WTC11 (cell line): ENCODE measurements around the gene ZXDA. TPM values are rescaled to one million over a fixed set of nuclear protein-coding genes. Genes with fewer than 3 reads are reported as not detected.

Experiments
- ATAC-seq: fragments of 200-7000 bp; cut with Tn5 transposase; 2 replicates; pipeline ENCODE4 v1.10.0; 2021; ENCODE audit warnings: mild to moderate bottlenecking, moderate library complexity
- CTCF ChIA-PET: fragments of 300-600 bp; sonication (Branson Sonifier 250); formaldehyde crosslinking; loops from one replicate; lab custom pipeline; 2021; ENCODE audit warnings: antibody characterized with exemption; lab: Charles Lee
- POLR2A ChIA-PET: fragments of 350-600 bp; sonication (Branson Sonifier 250); formaldehyde crosslinking; loops from one replicate; lab custom pipeline; 2021; ENCODE audit warnings: antibody characterized with exemption; lab: Charles Lee
- DNase-seq: peaks from one replicate; pipeline ENCODE4 v3.0.0; 2021; ENCODE audit warnings: low spot score
- H3K27ac Mint-ChIP-seq: 2 replicates; pipeline ENCODE4 v1.8.0; 2021; ENCODE audit warnings: mixed read lengths
- H3K27me3 Mint-ChIP-seq: 2 replicates; pipeline ENCODE4 v1.8.0; 2021; ENCODE audit warnings: low read depth, mild to moderate bottlenecking, moderate library complexity, mixed read lengths
- H3K36me3 Mint-ChIP-seq: 2 replicates; pipeline ENCODE4 v1.8.0; 2021; ENCODE audit warnings: mixed read lengths
- H3K4me1 Mint-ChIP-seq: 2 replicates; pipeline ENCODE4 v1.8.0; 2022; ENCODE audit warnings: mixed read lengths
- H3K4me3 Mint-ChIP-seq: 2 replicates; pipeline ENCODE4 v1.8.0; 2021; ENCODE audit warnings: mild to moderate bottlenecking, moderate library complexity, mixed read lengths
- H3K9me3 Mint-ChIP-seq: 2 replicates; pipeline ENCODE4 v1.8.0; 2021; ENCODE audit warnings: mixed read lengths
- CREB1 ChIP-seq: sonication (generic); formaldehyde crosslinking; IDR thresholded peaks from 2 replicates; pipeline ENCODE4 v1.8.0; 2023; ENCODE audit warnings: mild to moderate bottlenecking, missing genetic modification reagents
- CREM ChIP-seq: sonication (generic); formaldehyde crosslinking; IDR thresholded peaks from 2 replicates; pipeline ENCODE4 v1.8.1; 2022; ENCODE audit warnings: mild to moderate bottlenecking, missing genetic modification reagents, moderate library complexity
- ESRRA ChIP-seq: sonication (generic); formaldehyde crosslinking; IDR thresholded peaks from 2 replicates; pipeline ENCODE4 v1.8.1; 2022; ENCODE audit warnings: mild to moderate bottlenecking, missing genetic modification reagents, borderline replicate concordance
- GABPB1 ChIP-seq: sonication (generic); formaldehyde crosslinking; IDR thresholded peaks from 2 replicates; pipeline ENCODE4 v1.8.1; 2023; ENCODE audit warnings: mild to moderate bottlenecking, missing genetic modification reagents
- GTF2I ChIP-seq: fragments of 250-450 bp; sonication (Bioruptor Pico); conservative IDR thresholded peaks from 2 replicates; pipeline ENCODE4 v1.4.0; 2021; ENCODE audit warnings: mild to moderate bottlenecking
- HMGA2 ChIP-seq: fragments of 250-450 bp; sonication (Bioruptor Pico); IDR thresholded peaks from 2 replicates; pipeline ENCODE4 v1.4.0; 2021; ENCODE audit warnings: mild to moderate bottlenecking, moderate library complexity
- NFE2L1 ChIP-seq: sonication (generic); formaldehyde crosslinking; IDR thresholded peaks from 2 replicates; pipeline ENCODE4 v1.8.1; 2023; ENCODE audit warnings: missing genetic modification reagents
- PRRX2 ChIP-seq: fragments of 250-450 bp; sonication (Bioruptor Pico); IDR thresholded peaks from 2 replicates; pipeline ENCODE4 v1.8.0; 2021; ENCODE audit warnings: mild to moderate bottlenecking
- RELA ChIP-seq: sonication (generic); formaldehyde crosslinking; IDR thresholded peaks from 2 replicates; pipeline ENCODE4 v1.8.1; 2022; ENCODE audit warnings: missing genetic modification reagents, mild to moderate bottlenecking, borderline replicate concordance
- ZBTB21 ChIP-seq: sonication (generic); formaldehyde crosslinking; IDR thresholded peaks from 2 replicates; pipeline ENCODE4 v1.8.1; 2023; ENCODE audit warnings: mild to moderate bottlenecking, missing genetic modification reagents, borderline replicate concordance
- ZNF138 ChIP-seq: sonication (generic); formaldehyde crosslinking; conservative IDR thresholded peaks from 2 replicates; pipeline ENCODE4 v1.8.1; 2022; ENCODE audit warnings: mild to moderate bottlenecking, moderate library complexity, missing genetic modification reagents
- ZNF416 ChIP-seq: fragments of 250-450 bp; sonication (Bioruptor Pico); IDR thresholded peaks from 2 replicates; pipeline ENCODE4 v1.9.0; 2021; ENCODE audit warnings: mild to moderate bottlenecking, inconsistent platforms
- ZNF671 ChIP-seq: fragments of 250-450 bp; sonication (Bioruptor Pico); IDR thresholded peaks from 2 replicates; pipeline ENCODE4 v1.8.0; 2021; ENCODE audit warnings: mild to moderate bottlenecking
- total RNA-seq: library from RNA; stranded (reverse); gene quantifications from 3 replicates; pipeline ENCODE4 v1.2.3, GENCODE V29; 2021
- TF ChIP-seq, protein P1 (sequence below): fragments of 250-450 bp; sonication (Bioruptor Pico); IDR thresholded peaks from 2 replicates; pipeline ENCODE4 v1.9.0; 2021; ENCODE audit warnings: mild to moderate bottlenecking, borderline replicate concordance
- TF ChIP-seq, protein P2 (sequence below): sonication (generic); formaldehyde crosslinking; IDR thresholded peaks from 2 replicates; pipeline ENCODE4 v1.8.1; 2022; ENCODE audit warnings: low read depth, missing genetic modification reagents, borderline replicate concordance
- TF ChIP-seq, protein P3 (sequence below): sonication (generic); formaldehyde crosslinking; IDR thresholded peaks from 2 replicates; pipeline ENCODE4 v1.8.1; 2022; ENCODE audit warnings: low read depth, mild to moderate bottlenecking, moderate library complexity, missing genetic modification reagents, borderline replicate concordance
- TF ChIP-seq, protein P4 (sequence below): sonication (generic); formaldehyde crosslinking; IDR thresholded peaks from 2 replicates; pipeline ENCODE4 v1.8.0; 2023; ENCODE audit warnings: missing genetic modification reagents, mild to moderate bottlenecking, borderline replicate concordance
- TF ChIP-seq, protein P5 (sequence below): fragments of 250-450 bp; sonication (Bioruptor Pico); IDR thresholded peaks from 2 replicates; pipeline ENCODE4 v1.8.0; 2021; ENCODE audit warnings: mild to moderate bottlenecking
- TF ChIP-seq, protein P6 (sequence below): sonication (generic); formaldehyde crosslinking; IDR thresholded peaks from 2 replicates; pipeline ENCODE4 v1.8.0; 2022; ENCODE audit warnings: mild to moderate bottlenecking, missing genetic modification reagents

The ZXDA gene
- total RNA-seq, 1 experiment from 2014 or later: 3.2 TPM

DNA sequence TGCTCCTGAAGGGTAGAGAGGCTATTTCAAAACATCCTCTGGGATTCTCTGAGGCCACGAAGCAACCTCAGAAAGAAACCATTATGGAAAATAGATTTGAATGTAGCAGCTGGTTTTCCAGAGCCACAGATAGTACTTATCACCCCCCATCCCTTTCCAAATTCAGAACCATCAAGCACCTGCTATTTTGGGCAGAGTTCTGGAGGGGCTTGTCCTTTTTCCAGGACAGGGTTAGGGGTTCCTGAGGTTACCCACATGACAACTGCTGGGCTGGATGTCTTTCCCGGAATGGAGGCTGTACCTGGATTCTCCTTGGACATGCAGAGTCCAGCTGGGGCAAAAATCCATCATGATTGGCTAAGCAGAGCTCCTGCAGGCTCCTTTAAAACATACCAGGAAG is 22.0 kb upstream of the ZXDA start:
- Mint-ChIP-seq H3K27ac (no peak overlapping the region), H3K4me1 (peaks cover 4% of the 10 kb centered on the region), H3K36me3 (no peaks in the 10 kb centered on the region), H3K9me3 (no peaks in the 10 kb centered on the region; the same call in none of the 2 replicates), H3K4me3 (no peak overlapping the region), H3K27me3 (no peaks in the 10 kb centered on the region)
- ChIA-PET CTCF (no interaction called here), POLR2A (no interaction called here)
- TF ChIP-seq, protein P1, sequence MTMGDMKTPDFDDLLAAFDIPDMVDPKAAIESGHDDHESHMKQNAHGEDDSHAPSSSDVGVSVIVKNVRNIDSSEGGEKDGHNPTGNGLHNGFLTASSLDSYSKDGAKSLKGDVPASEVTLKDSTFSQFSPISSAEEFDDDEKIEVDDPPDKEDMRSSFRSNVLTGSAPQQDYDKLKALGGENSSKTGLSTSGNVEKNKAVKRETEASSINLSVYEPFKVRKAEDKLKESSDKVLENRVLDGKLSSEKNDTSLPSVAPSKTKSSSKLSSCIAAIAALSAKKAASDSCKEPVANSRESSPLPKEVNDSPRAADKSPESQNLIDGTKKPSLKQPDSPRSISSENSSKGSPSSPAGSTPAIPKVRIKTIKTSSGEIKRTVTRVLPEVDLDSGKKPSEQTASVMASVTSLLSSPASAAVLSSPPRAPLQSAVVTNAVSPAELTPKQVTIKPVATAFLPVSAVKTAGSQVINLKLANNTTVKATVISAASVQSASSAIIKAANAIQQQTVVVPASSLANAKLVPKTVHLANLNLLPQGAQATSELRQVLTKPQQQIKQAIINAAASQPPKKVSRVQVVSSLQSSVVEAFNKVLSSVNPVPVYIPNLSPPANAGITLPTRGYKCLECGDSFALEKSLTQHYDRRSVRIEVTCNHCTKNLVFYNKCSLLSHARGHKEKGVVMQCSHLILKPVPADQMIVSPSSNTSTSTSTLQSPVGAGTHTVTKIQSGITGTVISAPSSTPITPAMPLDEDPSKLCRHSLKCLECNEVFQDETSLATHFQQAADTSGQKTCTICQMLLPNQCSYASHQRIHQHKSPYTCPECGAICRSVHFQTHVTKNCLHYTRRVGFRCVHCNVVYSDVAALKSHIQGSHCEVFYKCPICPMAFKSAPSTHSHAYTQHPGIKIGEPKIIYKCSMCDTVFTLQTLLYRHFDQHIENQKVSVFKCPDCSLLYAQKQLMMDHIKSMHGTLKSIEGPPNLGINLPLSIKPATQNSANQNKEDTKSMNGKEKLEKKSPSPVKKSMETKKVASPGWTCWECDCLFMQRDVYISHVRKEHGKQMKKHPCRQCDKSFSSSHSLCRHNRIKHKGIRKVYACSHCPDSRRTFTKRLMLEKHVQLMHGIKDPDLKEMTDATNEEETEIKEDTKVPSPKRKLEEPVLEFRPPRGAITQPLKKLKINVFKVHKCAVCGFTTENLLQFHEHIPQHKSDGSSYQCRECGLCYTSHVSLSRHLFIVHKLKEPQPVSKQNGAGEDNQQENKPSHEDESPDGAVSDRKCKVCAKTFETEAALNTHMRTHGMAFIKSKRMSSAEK (CRISPR knock-in tag): no peak
- TF ChIP-seq CREB1 (CRISPR knock-in tag) (no peak), PRRX2 (no peak), ZNF138 (CRISPR knock-in tag) (no peak), ZNF671 (CRISPR knock-in tag) (no peak), RELA (CRISPR knock-in tag) (no peak), ZNF416 (CRISPR knock-in tag) (no peak), HMGA2 (CRISPR knock-in tag) (no peak)
- TF ChIP-seq, protein P2, sequence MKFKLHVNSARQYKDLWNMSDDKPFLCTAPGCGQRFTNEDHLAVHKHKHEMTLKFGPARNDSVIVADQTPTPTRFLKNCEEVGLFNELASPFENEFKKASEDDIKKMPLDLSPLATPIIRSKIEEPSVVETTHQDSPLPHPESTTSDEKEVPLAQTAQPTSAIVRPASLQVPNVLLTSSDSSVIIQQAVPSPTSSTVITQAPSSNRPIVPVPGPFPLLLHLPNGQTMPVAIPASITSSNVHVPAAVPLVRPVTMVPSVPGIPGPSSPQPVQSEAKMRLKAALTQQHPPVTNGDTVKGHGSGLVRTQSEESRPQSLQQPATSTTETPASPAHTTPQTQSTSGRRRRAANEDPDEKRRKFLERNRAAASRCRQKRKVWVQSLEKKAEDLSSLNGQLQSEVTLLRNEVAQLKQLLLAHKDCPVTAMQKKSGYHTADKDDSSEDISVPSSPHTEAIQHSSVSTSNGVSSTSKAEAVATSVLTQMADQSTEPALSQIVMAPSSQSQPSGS (CRISPR knock-in tag): no peak
- TF ChIP-seq, protein P3, sequence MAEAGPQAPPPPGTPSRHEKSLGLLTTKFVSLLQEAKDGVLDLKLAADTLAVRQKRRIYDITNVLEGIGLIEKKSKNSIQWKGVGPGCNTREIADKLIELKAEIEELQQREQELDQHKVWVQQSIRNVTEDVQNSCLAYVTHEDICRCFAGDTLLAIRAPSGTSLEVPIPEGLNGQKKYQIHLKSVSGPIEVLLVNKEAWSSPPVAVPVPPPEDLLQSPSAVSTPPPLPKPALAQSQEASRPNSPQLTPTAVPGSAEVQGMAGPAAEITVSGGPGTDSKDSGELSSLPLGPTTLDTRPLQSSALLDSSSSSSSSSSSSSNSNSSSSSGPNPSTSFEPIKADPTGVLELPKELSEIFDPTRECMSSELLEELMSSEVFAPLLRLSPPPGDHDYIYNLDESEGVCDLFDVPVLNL (CRISPR knock-in tag): no peak
- TF ChIP-seq, protein P4, sequence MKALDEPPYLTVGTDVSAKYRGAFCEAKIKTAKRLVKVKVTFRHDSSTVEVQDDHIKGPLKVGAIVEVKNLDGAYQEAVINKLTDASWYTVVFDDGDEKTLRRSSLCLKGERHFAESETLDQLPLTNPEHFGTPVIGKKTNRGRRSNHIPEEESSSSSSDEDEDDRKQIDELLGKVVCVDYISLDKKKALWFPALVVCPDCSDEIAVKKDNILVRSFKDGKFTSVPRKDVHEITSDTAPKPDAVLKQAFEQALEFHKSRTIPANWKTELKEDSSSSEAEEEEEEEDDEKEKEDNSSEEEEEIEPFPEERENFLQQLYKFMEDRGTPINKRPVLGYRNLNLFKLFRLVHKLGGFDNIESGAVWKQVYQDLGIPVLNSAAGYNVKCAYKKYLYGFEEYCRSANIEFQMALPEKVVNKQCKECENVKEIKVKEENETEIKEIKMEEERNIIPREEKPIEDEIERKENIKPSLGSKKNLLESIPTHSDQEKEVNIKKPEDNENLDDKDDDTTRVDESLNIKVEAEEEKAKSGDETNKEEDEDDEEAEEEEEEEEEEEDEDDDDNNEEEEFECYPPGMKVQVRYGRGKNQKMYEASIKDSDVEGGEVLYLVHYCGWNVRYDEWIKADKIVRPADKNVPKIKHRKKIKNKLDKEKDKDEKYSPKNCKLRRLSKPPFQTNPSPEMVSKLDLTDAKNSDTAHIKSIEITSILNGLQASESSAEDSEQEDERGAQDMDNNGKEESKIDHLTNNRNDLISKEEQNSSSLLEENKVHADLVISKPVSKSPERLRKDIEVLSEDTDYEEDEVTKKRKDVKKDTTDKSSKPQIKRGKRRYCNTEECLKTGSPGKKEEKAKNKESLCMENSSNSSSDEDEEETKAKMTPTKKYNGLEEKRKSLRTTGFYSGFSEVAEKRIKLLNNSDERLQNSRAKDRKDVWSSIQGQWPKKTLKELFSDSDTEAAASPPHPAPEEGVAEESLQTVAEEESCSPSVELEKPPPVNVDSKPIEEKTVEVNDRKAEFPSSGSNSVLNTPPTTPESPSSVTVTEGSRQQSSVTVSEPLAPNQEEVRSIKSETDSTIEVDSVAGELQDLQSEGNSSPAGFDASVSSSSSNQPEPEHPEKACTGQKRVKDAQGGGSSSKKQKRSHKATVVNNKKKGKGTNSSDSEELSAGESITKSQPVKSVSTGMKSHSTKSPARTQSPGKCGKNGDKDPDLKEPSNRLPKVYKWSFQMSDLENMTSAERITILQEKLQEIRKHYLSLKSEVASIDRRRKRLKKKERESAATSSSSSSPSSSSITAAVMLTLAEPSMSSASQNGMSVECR (CRISPR knock-in tag): no peak
- ATAC-seq (no peak), DNase-seq (no peak)

DNA sequence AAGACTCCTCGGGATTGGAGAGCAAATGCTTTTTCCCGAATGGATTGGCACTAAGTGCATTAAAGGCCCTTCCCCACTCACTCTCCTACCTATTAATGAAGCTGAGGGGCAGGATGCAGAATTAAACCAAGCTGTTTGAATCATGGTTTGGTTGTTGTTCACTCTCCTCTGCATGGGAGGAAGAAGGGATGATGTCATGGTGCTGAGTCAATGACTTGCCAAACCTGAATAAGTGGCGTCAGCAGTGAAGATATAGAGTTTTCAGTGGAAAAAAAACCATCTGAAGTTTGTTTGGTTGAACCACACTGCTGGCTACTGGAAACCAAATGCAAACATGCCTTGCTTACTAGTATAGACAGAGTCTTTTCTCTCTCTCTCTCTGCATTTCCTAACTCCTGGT is 19.8 kb upstream of the ZXDA start:
- CTCF ChIA-PET: no interaction called here

More for the DNA sequence above, 19.8 kb upstream of the ZXDA start:
- H3K4me3 Mint-ChIP-seq: no peak overlapping the region
- POLR2A ChIA-PET: no interaction called here
- H3K36me3 Mint-ChIP-seq: no peaks in the 10 kb centered on the region
- no peak for DNase-seq
- TF ChIP-seq ESRRA (CRISPR knock-in tag): no peak
- TF ChIP-seq GABPB1 (CRISPR knock-in tag): no peak
- no peak for TF ChIP-seq GTF2I (CRISPR knock-in tag)
- no peak for TF ChIP-seq NFE2L1
- TF ChIP-seq CREB1 (CRISPR knock-in tag): no peak
- TF ChIP-seq, protein P3 (CRISPR knock-in tag): no peak
- TF ChIP-seq, protein P5, sequence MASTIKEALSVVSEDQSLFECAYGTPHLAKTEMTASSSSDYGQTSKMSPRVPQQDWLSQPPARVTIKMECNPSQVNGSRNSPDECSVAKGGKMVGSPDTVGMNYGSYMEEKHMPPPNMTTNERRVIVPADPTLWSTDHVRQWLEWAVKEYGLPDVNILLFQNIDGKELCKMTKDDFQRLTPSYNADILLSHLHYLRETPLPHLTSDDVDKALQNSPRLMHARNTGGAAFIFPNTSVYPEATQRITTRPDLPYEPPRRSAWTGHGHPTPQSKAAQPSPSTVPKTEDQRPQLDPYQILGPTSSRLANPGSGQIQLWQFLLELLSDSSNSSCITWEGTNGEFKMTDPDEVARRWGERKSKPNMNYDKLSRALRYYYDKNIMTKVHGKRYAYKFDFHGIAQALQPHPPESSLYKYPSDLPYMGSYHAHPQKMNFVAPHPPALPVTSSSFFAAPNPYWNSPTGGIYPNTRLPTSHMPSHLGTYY (CRISPR knock-in tag): no peak
- TF ChIP-seq ZBTB21: no peak
- TF ChIP-seq, protein P6, sequence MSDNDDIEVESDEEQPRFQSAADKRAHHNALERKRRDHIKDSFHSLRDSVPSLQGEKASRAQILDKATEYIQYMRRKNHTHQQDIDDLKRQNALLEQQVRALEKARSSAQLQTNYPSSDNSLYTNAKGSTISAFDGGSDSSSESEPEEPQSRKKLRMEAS: no peak
- no peak for TF ChIP-seq CREM (CRISPR knock-in tag)
- ATAC-seq: no peak
- no peak overlapping the region for H3K27ac Mint-ChIP-seq
- no peaks in the 10 kb centered on the region for H3K27me3 Mint-ChIP-seq
- peaks cover 4% of the 10 kb centered on the region for H3K4me1 Mint-ChIP-seq
- H3K9me3 Mint-ChIP-seq: no peaks in the 10 kb centered on the region; the same call in 1 of the 2 replicates
